KBM-7 (cell line): ENCODE results near the gene MKRN1.
"Not testable (repeated sequence)": the region's sequence is repeated elsewhere in the genome, so short reads cannot be mapped to it uniquely, and the experiment has no call there.

ENCODE experiments used
- DNase-seq: peaks from one replicate; pipeline ENCODE4 v3.0.0-alpha.2; 2015
- in situ Hi-C: fragments of 300-500 bp; cut with MboI; formaldehyde crosslinking; loops from 2 replicates; pipeline ENCODE4 v1.14.3; 2020; ENCODE audit warnings: low sequenced_read_pairs, low pct_unique_long_range_greater_than_20kb, mixed read lengths

The MKRN1 gene

GRCh38 chr7:140479062-140479738 lies at the start of gene MKRN1:
Gene MKRN1 (minus strand): TSS chr7:140479505. CDS start chr7:140479344, 161 bp downstream.
- peak; percentile 93 for DNase-seq
- in situ Hi-C loops = no loop called here

DNA sequence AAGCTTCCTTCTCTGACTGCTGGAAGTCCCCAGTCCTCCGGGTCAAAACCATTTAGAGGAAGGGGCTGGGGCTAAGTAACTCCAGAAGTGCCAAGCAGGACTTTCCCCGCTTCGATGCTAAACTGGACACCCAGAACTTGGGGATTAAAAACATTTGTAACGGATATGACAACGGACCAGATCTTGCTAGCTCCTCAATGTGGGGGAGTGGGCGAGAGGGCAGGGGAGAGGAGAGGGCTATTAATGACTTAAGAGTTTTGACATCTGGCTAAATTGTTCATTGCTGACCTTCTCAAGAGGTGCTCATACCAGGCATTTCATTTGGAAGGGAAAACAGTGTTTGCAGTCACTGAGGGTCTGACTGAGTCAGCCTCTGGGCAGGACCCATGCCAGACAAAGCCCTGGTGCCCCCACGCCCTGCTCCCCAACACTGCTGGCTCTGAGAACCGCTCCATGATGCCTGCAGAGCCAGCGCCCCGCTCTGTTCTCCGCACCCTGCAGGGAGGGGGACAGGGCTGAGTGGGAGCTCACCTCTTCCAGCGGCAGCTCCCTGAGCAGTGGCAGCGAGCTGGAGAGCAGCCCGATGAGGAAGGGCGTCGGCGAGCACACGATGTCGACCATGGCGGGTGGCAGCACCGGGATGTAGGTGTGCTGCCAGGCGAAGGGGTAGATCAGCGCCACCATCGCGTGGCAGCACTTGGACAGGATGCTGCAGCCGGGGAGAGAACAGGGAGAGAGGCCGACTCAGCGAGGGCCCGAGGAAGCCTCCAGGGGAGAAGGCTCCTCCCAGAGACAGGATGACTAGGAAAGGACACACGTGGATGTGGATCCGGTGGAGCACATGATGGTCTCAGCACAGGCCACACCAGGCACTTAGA lies 47.7 kb upstream of the MKRN1 start:
- in situ Hi-C loops = no loop called here
- DNase-seq = no peak

DNA sequence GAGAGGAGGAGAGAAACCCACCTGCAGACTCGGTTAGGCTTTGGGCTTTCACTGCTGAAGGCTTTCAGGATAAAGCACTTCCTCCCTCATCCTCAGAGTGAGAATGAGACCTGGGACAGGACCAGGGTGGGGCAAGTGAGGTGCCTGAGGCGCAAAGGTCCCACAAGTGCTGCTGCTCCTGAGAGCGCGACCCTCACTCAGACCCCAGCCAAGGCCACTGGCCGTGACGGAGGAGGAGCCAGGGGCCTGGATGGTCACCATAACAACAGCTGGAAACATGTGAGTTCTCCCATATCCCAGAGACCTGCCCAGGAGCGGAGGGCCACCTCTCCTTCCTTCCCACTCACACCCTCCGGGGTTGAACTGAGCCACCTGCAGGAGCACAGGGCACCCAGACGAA lies 46.9 kb upstream of the MKRN1 start:
- in situ Hi-C loops = no loop called here
- no peak for DNase-seq

- no peak for DNase-seq
- in situ Hi-C loops = no loop called here
Measured at GRCh38 chr7:140525743-140526142, 46.4 kb upstream of the MKRN1 start.

- in situ Hi-C loops = no loop called here
Measured at GRCh38 chr7:140521421-140521820, 42.1 kb upstream of the MKRN1 start.

GRCh38 chr7:140519007-140519399 lies 39.7 kb upstream of the MKRN1 start:
- in situ Hi-C loops = no loop called here
- no peak for DNase-seq

More at GRCh38 chr7:140521421-140521820, 42.1 kb upstream of the MKRN1 start:
- DNase-seq = no peak

DNA sequence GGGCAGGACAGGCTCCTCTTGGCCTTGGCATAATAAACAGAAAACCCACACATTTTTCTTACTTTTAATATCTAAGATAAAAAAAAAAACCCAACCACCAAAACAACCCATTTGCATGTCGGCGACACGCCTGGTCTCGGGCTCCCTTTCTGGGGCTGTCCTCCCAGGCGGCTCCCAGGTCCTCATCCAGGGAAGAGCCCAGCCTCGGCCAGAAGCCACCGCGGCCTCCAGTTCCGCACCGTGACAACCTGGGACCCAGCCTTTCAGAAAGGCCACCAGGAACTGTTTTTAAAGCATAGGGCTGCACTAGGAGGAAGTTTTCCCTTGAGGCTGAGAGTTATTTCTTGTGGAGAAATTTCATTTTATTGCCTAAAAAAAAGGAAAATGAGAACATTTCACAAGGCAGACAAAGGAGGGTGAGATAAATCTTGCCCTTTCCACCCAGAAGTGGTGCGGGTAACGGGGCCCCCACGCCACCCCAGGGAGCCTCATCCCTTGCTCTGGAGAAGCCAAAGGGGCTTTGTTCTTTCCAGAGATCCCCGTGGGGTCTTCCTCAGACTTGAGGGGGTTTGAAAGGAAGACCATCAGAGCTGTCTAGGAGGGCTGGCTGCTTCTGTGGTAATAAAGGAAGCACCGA lies 39.2 kb upstream of the MKRN1 start:
- no peak for DNase-seq
- in situ Hi-C loops = no loop called here

- peak; percentile 90 for DNase-seq
- in situ Hi-C loops = no loop called here
Measured at GRCh38 chr7:140517546-140518369, 38.5 kb upstream of the MKRN1 start.

DNA sequence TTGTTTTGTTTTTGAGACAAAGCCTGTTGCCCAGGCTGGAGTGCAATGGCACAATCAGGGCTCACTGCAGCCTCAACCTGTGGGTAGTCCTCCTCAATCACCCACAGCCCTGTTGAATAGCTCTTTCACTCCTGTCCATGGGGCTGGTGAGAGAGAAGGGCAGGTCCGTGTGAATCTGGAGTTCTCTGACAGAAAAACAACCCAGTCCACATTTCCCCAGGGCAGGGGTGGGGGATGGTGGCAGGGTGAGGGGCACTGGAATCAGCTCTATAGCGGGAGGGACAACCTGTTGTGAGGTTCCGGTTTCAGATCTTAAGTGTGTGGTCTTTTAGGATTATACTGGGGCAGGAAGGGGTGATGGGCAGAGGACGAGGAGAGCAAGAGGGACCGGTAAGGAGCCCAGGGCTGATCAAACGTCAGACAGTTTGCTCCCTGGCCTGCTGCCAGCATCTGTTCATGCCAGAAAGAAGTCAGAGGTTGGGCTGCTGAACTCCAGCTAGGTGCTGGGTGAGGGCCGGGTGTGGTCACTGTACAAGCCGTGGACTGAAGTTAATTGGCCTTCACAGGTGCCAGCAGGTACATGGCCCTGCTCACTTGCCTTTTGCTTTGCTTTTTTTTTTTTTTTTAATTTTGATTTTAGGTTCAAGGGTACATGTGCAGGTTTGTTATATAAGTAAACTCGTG lies 33.2 kb upstream of the MKRN1 start:
- peak; percentile 18 for DNase-seq
- in situ Hi-C loops = no loop called here

DNA sequence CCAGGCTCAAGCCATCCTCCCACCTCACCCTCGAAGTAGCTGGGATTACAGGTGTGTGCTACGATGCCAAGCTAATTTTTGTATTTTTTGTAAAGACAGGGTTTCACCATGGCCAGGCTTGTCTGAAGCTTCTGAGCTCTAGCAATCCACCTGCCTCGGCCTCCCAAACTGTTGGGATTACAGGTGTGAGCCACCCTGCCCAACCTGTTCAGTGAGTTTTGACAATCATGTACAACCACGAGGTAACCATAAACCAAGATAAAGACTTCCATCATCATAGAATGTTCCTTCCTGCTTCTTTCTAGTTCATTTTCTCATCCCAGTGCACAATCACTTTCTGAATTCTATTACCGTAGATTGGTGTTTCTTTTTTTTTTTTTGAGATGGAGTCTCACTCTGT lies 30.5 kb upstream of the MKRN1 start:
- no peak for DNase-seq
- in situ Hi-C loops = no loop called here

DNA sequence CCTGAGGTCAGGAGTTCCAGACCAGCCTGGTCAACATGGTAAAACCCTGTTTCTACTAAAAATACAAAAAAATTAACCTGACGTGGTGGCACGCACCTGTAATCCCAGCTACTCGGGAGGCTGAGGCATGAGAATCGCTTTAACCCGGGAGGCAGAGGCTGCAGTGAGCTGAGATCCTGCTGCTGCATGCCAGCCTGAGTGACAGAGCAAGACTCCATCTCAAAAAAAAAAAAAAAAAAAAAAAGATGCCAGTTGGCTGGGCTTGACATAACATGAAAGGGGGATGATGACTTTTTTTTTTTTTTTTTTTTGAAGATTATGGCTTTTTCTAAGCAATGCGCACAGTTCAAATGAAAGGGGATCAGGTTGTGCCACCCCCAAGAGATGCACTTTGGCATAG lies 28.3 kb upstream of the MKRN1 start:
- in situ Hi-C loops, DNase-seq: not testable (repeated sequence)

DNA sequence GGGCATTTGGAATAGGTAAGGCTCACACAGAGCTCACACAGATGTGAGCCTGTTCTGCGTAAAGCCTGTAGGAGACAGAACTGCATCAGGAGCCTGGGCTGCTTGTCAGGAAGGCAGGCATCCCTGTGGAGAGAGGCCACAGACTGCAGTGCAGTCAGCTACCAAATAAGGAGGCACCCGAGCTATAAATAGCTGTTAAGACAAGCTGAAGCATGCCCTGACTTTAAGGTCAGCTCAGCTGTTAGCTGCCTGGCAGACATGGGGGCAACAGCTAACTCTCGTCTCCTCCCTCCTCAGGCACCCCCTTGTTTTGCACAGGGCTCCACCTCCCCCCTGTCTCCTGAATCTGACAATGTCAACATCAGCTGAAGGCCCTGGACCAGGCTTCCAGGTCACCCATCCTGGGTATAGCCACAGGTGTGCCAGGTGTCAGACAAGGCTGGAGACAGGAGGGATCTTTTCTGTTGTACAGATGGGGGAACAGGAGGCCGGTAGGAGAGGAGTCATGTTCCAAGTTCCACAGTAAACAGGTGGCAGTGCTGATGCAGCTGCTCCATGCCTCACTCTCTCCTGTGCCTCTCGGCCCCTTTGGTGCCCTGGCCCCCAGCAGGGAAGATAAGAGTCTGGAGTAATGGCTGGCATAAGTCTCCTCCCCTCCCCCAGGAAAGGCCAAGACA lies 27.6 kb upstream of the MKRN1 start:
- peak; percentile 8 for DNase-seq
- in situ Hi-C loops = no loop called here

GRCh38 chr7:140501966-140502365 lies 22.7 kb upstream of the MKRN1 start:
- in situ Hi-C loops = no loop called here

DNA sequence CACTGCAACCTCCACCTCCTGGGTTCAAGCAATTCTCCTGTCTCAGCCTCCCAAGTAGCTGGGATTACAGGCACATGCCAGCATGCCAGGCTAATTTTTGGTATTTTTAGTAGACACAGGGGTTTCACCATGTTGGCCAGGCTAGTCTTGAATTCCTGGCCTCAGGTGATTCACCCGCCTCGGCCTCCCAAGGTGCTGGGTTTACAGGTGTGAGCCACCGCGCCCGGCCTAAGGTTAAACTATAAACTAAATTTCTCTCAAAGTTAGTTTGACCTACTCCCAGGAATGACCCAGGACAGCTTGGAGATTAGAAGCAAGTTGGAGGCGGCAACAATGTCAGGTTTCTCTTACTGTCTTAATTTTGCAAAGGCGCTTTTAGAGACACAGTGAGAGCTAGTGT lies 18.5 kb upstream of the MKRN1 start:
- DNase-seq, in situ Hi-C loops: not testable (repeated sequence)

More at GRCh38 chr7:140501966-140502365, 22.7 kb upstream of the MKRN1 start:
- no peak for DNase-seq

DNA sequence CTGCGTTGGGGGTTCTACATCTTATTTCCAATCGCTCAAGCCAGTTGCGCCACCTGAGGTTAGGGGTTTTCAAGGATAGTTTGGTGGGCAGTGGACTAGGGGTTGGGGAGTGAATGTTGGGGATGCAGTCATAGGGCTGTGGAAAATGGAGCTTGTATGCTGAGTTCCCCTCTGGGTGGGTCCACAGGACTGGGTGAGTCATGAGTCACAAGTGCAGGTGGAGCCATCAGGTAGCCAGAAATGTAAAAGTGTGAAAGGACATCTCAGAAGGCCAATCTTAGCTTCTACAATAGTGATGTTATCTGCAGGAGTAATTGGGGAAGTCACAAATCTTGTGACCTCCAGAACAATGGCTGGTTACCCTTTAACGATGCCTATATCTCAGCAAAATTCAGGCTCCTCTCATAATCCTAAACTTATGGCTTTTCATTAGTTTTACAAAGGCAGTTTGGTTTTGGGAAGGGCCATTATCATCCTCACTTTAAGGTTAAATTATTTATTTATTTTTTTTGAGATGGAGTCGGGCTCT lies 18.0 kb upstream of the MKRN1 start:
- DNase-seq = no peak
- in situ Hi-C loops = no loop called here

DNA sequence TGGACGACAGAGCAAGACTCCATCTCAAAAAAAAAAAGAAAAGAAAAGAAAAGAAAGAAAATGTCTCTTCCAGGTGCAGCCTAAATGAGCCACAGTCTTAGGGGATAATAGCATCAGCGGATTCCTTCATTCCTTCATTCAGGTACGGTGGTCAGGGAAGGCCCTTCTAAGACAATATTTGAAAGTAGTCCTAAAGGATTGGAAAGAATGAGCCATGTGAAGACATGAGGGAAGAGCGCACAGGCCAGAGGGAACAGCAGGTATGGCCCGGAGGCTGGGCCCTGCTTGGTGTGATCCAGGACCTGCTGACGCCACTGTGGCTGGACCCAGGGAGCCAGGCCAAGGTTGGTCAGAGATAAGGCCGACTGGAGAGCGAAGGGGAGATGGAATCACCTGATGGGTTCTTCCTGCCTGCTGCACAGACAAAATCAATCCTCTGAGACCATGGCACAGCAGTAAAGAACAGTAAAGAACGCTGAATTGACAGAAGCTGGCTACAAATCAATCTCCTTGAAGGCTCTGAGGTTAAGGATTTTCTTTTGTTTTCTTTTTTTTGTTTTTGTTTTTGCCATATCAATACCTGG lies 16.3 kb upstream of the MKRN1 start:
- DNase-seq = no peak
- in situ Hi-C loops = no loop called here

- in situ Hi-C loops = no loop called here
- DNase-seq = no peak
Measured at GRCh38 chr7:140494867-140495266, 15.6 kb upstream of the MKRN1 start.

GRCh38 chr7:140489026-140489359 lies 9.7 kb upstream of the MKRN1 start:
- in situ Hi-C loops = no loop called here

More at GRCh38 chr7:140489026-140489359, 9.7 kb upstream of the MKRN1 start:
- no peak for DNase-seq
